Sigmoid colon (tissue), 7 donors: ENCODE measurements around the gene SEZ6L2. TPM values are rescaled to one million over a fixed set of nuclear protein-coding genes. Genes with fewer than 3 reads are reported as not detected.

Source experiments
- DNase-seq: peaks from one replicate; pipeline ENCODE4 v3.0.0-alpha.2; 2019
- H3K27ac ChIP-seq, 4 donors: fragments of 200-600 bp; sonication (generic); one replicate each; pipeline ENCODE4 v1.5.1; 2016 to 2019; ENCODE audit warnings: mild to moderate bottlenecking in 1 of 4
- H3K27me3 ChIP-seq, 3 donors: fragments of 200-600 bp; sonication (generic); one replicate each; pipeline ENCODE4 v1.5.1; 2019; ENCODE audit warnings: mild to moderate bottlenecking in 1 of 3
- H3K36me3 ChIP-seq, 4 donors: fragments of 200-600 bp; sonication (generic); one replicate each; pipeline ENCODE4 v1.5.1; 2016 to 2019
- H3K4me1 ChIP-seq, 4 donors: fragments of 200-600 bp; sonication (generic); one replicate each; pipeline ENCODE4 v1.5.1; 2017 to 2019
- H3K4me3 ChIP-seq, 4 donors: fragments of 200-600 bp; sonication (generic); one replicate each; pipeline ENCODE4 v1.5.1; 2017 to 2019; ENCODE audit warnings: mild to moderate bottlenecking in 2 of 4, moderate library complexity in 1 of 4
- H3K9me3 ChIP-seq, 4 donors: fragments of 200-600 bp in 3 of 4; sonication (generic) in 3 of 4; one replicate each; pipeline versions ENCODE4 v1.5.1 to v1.6.1; 2013 to 2019
- CTCF ChIP-seq, 4 experiments: fragments of 450-650 bp in 3 of 4; fragments of 200-600 bp in 1 of 4; IDR thresholded peaks; one replicate each; pipeline ENCODE4 v1.5.1; 2016 to 2019; ENCODE audit warnings: antibody characterized with exemption in 4 of 4, mild to moderate bottlenecking in 3 of 4, moderate library complexity in 2 of 4
- EP300 ChIP-seq, 4 donors: sonication (generic); formaldehyde crosslinking; IDR thresholded peaks; one replicate each; pipeline ENCODE4 v1.6.1; 2017; ENCODE audit warnings: antibody characterized with exemption in 4 of 4
- POLR2A ChIP-seq, 2 donors: fragments of 450-650 bp; IDR thresholded peaks; one replicate each; pipeline ENCODE4 v1.6.1; 2016; ENCODE audit warnings: antibody characterized with exemption in 2 of 2, mild to moderate bottlenecking in 2 of 2, moderate library complexity in 2 of 2
- POLR2AphosphoS5 ChIP-seq, 4 donors: sonication (generic); formaldehyde crosslinking; IDR thresholded peaks; one replicate each; pipeline ENCODE4 v1.6.1; 2017; ENCODE audit warnings: antibody characterized with exemption in 4 of 4
- WGBS, 2 donors: extraction: QIAGEN DNeasy Blood & Tissue Kit; methylation state at CpG; one replicate each; pipeline ENCODE4 v1.1.7; 2013; 5-methylcytosine and 5-hydroxymethylcytosine counted together
- intact Hi-C: fragments of 100-400 bp; cut with DNase I; formaldehyde crosslinking; loops from one replicate; pipeline ENCODE4 v1.15.1; 2023
- polyA plus RNA-seq, 3 donors: library from polyadenylated mRNA; stranded (reverse); fragments of 200-250 nt; gene quantifications; one replicate each; pipeline ENCODE4 v1.2.3, GENCODE V29; 2013
- total RNA-seq, 4 donors: library from RNA; depleted of rRNA; stranded (reverse); fragments of >200 nt; gene quantifications; one replicate each; pipeline ENCODE4 v1.1.0, GENCODE V29; 2016
- donor health status: healthy with polysubstance abuse.
- donor health status: Bipolar disorder and iron deficiency.
- donor health status: healthy.

Gene SEZ6L2
- total and polyA plus RNA-seq, 7 donors, result 0.60 to 9.1 (median 1.6) TPM

GRCh38 chr16:29848420-29849297 lies 50.7 kb downstream of the SEZ6L2 start:
- WGBS, 2 donors, result 30 to 43% methylated on average over 15 of the region's 15 CpGs
- intact Hi-C loops, result loop anchor here (2.0 to 10.0 kb wide), 3 partner anchors 28 to 150 kb away; partner anchors contain the start of gene MVP
- no peaks in the 10 kb centered on the region for H3K9me3 ChIP-seq
- peaks cover 6 to 48% (median 26%) of the 10 kb centered on the region in 4 donors for H3K36me3 ChIP-seq
- H3K4me1 ChIP-seq, result peaks cover 0 to 16% (median 1%) of the 10 kb centered on the region in 4 donors
- no peak for TF ChIP-seq POLR2A (IDR thresholded peaks at IDR 0.05)
- peak in 2 of 4 donors; percentile 22 to 39 for TF ChIP-seq POLR2AphosphoS5 (IDR thresholded peaks at IDR 0.05)
- TF ChIP-seq CTCF (IDR thresholded peaks at IDR 0.05), result peak; percentile 72 to 89 (median 83)
- TF ChIP-seq EP300 (IDR thresholded peaks at IDR 0.05), result no peak
- H3K27me3 ChIP-seq, result no peaks in the 10 kb centered on the region
- peak; percentile 86 for DNase-seq
- H3K4me3 ChIP-seq, result no peak overlapping the region
- H3K27ac ChIP-seq, result peak overlapping the region in 3 of 4 donors; percentile 9 to 29 (median 23)

GRCh38 chr16:29845656-29846055 lies 53.7 kb downstream of the SEZ6L2 start:
- no peak overlapping the region for H3K4me3 ChIP-seq
- intact Hi-C loops, result loop anchor here (10.0 kb wide), 1 partner anchor 61 kb away; no protein-coding TSS in a partner anchor
- peaks cover 0 to 16% (median 1%) of the 10 kb centered on the region in 4 donors for H3K4me1 ChIP-seq
- peak overlapping the region in 3 of 4 donors; percentile 14 to 62 (median 39) for H3K27ac ChIP-seq
- DNase-seq, result no peak
- 94% methylated on average over 18 of the region's 18 CpGs for WGBS, 2 donors
- peaks cover 18 to 76% (median 45%) of the 10 kb centered on the region in 4 donors for H3K36me3 ChIP-seq
- no peaks in the 10 kb centered on the region for H3K9me3 ChIP-seq
- no peaks in the 10 kb centered on the region for H3K27me3 ChIP-seq
- no peak for TF ChIP-seq POLR2AphosphoS5 (IDR thresholded peaks at IDR 0.05)
- TF ChIP-seq CTCF (IDR thresholded peaks at IDR 0.05), result no peak

GRCh38 chr16:29844575-29845331 lies 54.6 kb downstream of the SEZ6L2 start:
- 92% methylated on average over 28 of the region's 28 CpGs for whole genome bisulfite sequencing, 2 donors
- no peaks in the 10 kb centered on the region for H3K27me3 ChIP-seq

GRCh38 chr16:29843931-29844330 lies 55.4 kb downstream of the SEZ6L2 start:
- no peaks in the 10 kb centered on the region for H3K27me3 ChIP-seq

More at GRCh38 chr16:29844575-29845331, 54.6 kb downstream of the SEZ6L2 start:
- TF ChIP-seq POLR2AphosphoS5 (IDR thresholded peaks at IDR 0.05) (peak in 1 of 4 donors; percentile 7), EP300 (IDR thresholded peaks at IDR 0.05) (no peak)
- peaks cover 18 to 85% (median 52%) of the 10 kb centered on the region in 4 donors for H3K36me3 ChIP-seq
- intact Hi-C loops, result loop anchor here (10.0 kb wide), 1 partner anchor 60 kb away; no protein-coding TSS in a partner anchor
- no peaks in the 10 kb centered on the region for H3K9me3 ChIP-seq
- peak; percentile 85 for DNase-seq
- H3K4me1 ChIP-seq, result peaks cover 0 to 11% (median 1%) of the 10 kb centered on the region in 4 donors
- H3K27ac ChIP-seq, result peak overlapping the region; percentile 39 to 62 (median 44)
- H3K4me3 ChIP-seq, result no peak overlapping the region

More at GRCh38 chr16:29843931-29844330, 55.4 kb downstream of the SEZ6L2 start:
- no peak for TF ChIP-seq POLR2AphosphoS5 (IDR thresholded peaks at IDR 0.05)
- TF ChIP-seq CTCF (IDR thresholded peaks at IDR 0.05), result no peak
- no peak for TF ChIP-seq EP300 (IDR thresholded peaks at IDR 0.05)
- TF ChIP-seq POLR2A (IDR thresholded peaks at IDR 0.05), result no peak
- intact Hi-C loops, result loop anchor here (10.0 kb wide), 1 partner anchor 59 kb away; no protein-coding TSS in a partner anchor
- no peak overlapping the region for H3K4me3 ChIP-seq
- H3K27ac ChIP-seq, result peak overlapping the region in 3 of 4 donors; percentile 40 to 62 (median 48)
- H3K4me1 ChIP-seq, result peaks cover 0 to 5% (median 1%) of the 10 kb centered on the region in 4 donors
- H3K36me3 ChIP-seq, result peaks cover 20 to 93% (median 56%) of the 10 kb centered on the region in 4 donors
- no peak for DNase-seq
- H3K9me3 ChIP-seq, result no peaks in the 10 kb centered on the region
- 95% methylated on average over 8 of the region's 8 CpGs for whole genome bisulfite sequencing, 2 donors
